HK-2 (cell line): Measurements from ENCODE around the gene SOX10.
"Not testable (repeated sequence)": the region's sequence is repeated elsewhere in the genome, so short reads cannot be mapped to it uniquely, and the experiment has no call there.

Source experiments
- DNase-seq: peaks from one replicate; pipeline ENCODE4 v3.0.0-alpha.2; 2018; ENCODE audit not compliant: unreplicated experiment

The SOX10 gene

GRCh38 chr22:37961062-37961461, 23.3 kb downstream of the SOX10 start:
- no peak for DNase-seq

GRCh38 chr22:37959231-37959825, 25.0 kb downstream of the SOX10 start:
- DNase-seq, result no peak

- no peak for DNase-seq
Observed at GRCh38 chr22:37957232-37957631, 27.1 kb downstream of the SOX10 start.

GRCh38 chr22:37955825-37956397, 28.4 kb downstream of the SOX10 start:
- not testable (repeated sequence) for DNase-seq

GRCh38 chr22:37954686-37955085, 29.7 kb downstream of the SOX10 start:
- DNase-seq, result no peak

- DNase-seq, result peak; percentile 93
Observed at GRCh38 chr22:37953437-37954179, 30.7 kb downstream of the SOX10 start, which contains the start of the genes C22orf23 and POLR2F. Gene C22orf23, minus strand, starts transcription at chr22:37953601. Its CDS starts 452 bp downstream, at chr22:37953149. Gene POLR2F, plus strand, starts transcription at chr22:37953699. Its CDS starts 89 bp downstream, at chr22:37953788.

GRCh38 chr22:37953062-37953436, 31.3 kb downstream of the SOX10 start:
- no peak for DNase-seq

- not testable (repeated sequence) for DNase-seq
Observed at GRCh38 chr22:37952629-37953028, 31.7 kb downstream of the SOX10 start.

GRCh38 chr22:37951305-37951704, 33.0 kb downstream of the SOX10 start:
- no peak for DNase-seq

GRCh38 chr22:37947142-37947795, 37.1 kb downstream of the SOX10 start:
- DNase-seq, result not testable (repeated sequence)

GRCh38 chr22:37944423-37944822, 39.9 kb downstream of the SOX10 start:
- DNase-seq, result not testable (repeated sequence)

- DNase-seq, result no peak
Observed at GRCh38 chr22:37943825-37944198, 40.5 kb downstream of the SOX10 start.

- no peak for DNase-seq
Observed at GRCh38 chr22:37943136-37943824, 41.1 kb downstream of the SOX10 start.

- no peak for DNase-seq
Observed at GRCh38 chr22:37942133-37942532, 42.2 kb downstream of the SOX10 start.

- no peak for DNase-seq
Observed at GRCh38 chr22:37940698-37941376, 43.5 kb downstream of the SOX10 start.

- DNase-seq, result peak; percentile 90
Observed at GRCh38 chr22:37933711-37934376, 50.5 kb downstream of the SOX10 start.

GRCh38 chr22:37932821-37933578, 51.4 kb downstream of the SOX10 start:
- no peak for DNase-seq

- no peak for DNase-seq
Observed at GRCh38 chr22:37932401-37932800, 52.0 kb downstream of the SOX10 start.

GRCh38 chr22:37931893-37932389, 52.4 kb downstream of the SOX10 start:
- no peak for DNase-seq

GRCh38 chr22:37930952-37931440, 53.4 kb downstream of the SOX10 start:
- no peak for DNase-seq
